ENCODE results near the gene MOV10L1. TPM values are rescaled to one million over a fixed set of nuclear protein-coding genes. Genes with fewer than 3 reads are reported as not detected.

MOV10L1 gene
- total and polyA plus RNA-seq, 9 of the 15 experiments (the other 6 are each of a cell fraction or from before 2014, with no cell fraction given) = 0.06 to 0.43 (median 0.15) TPM

DNA sequence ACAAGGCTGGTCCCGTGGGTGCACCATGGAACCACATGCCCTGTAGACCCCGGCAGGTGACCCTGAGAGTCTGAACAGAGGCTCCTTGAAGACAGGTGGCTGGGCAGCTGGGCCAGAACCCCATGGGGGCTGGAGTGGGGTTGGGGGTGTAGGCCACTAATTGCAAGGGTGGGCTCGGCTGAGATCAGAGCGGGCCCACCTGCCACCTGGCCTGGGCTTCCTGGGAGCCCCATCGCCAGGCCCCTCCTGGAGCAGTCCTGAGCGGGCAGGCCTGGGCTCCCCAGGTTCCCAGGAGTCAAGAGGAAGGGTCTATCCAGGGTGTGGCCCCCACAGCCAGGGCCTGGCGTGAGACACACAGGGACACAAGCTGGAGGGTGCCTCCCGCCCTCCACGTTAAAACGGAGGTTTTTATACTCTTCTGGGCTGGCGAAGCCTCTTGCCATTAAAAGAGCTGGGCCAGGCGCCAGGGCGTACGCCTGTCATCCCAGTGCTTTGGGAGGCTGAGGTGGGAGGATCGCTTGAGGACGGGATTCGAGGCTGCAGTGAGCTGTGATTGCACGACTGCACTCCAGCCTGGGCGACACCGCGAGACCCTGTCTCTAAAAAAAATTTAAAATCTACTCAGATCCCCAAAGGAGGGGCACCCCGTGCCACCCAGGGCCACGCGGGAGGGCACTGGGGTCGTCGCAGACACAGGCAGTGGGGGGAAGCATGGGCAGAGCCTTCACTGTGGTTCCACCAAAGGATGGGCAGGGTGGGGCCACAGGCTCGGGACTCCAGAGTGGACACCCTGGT, 91.1 kb downstream of the MOV10L1 start:
- no peak overlapping the region for H3K9ac ChIP-seq (ENCODE audit: insufficient read depth in 1 of 2, low read depth in 2 of 2, low read length in 2 of 2)
- H3K36me3 ChIP-seq (ENCODE audit: control insufficient read depth, insufficient read depth, low read length) = no peaks in the 10 kb centered on the region
- FAIRE-seq = no peak
- DNase-seq (ENCODE audit: extremely low read depth in 1 of 4, low spot score in 3 of 4) = no peak
- WGBS (ENCODE audit: insufficient coverage, low coverage, missing lambda C conversion rate) = 81% methylated on average over 13 of the region's 27 CpGs
- no peak overlapping the region for H2AFZ ChIP-seq (ENCODE audit: low read depth, low read length)
- ChIA-PET POLR2A (no interaction called here), CTCF (ENCODE audit: low intra/inter-chr PET ratio) (no interaction called here)
- H3K4me1 ChIP-seq (replicated peaks in 1 of 2; ENCODE audit: control insufficient read depth in 2 of 2, insufficient read depth in 2 of 2, low read length in 2 of 2) = peaks cover 0 to 57% of the 10 kb centered on the region in 2 experiments; a peak in 3 of 5 replicates
- ATAC-seq = no peak
- peaks cover under 1% of the 10 kb centered on the region; the same call in 1 of the 3 replicates for H3K79me2 ChIP-seq (ENCODE audit: control insufficient read depth, insufficient read depth, low read length)
- no peaks in the 10 kb centered on the region for H3K9me1 ChIP-seq (ENCODE audit: control insufficient read depth, insufficient read depth, low read length)
- no peaks in the 10 kb centered on the region for H3K27me3 ChIP-seq (ENCODE audit: control insufficient read depth in 2 of 2, insufficient read depth in 2 of 2, low read length in 2 of 2)
- BruUV-seq (replicated peaks) = no TSS peak
- H3K27ac ChIP-seq (ENCODE audit: extremely low read depth, low read depth, low read length) = no peak overlapping the region
- TF ChIP-seq MXI1 (IDR thresholded peaks at IDR 0.05; ENCODE audit: low read depth, low read length) (no peak), GATA2 (CRISPR knock-in tag; IDR thresholded peaks at IDR 0.05) (no peak), CC2D1A (IDR thresholded peaks at IDR 0.05) (no peak), ZNF263 (CRISPR knock-in tag; IDR thresholded peaks at IDR 0.05; ENCODE audit: borderline replicate concordance) (no peak), CSDE1 (IDR thresholded peaks at IDR 0.05) (no peak), KDM1A (IDR thresholded peaks at IDR 0.05) (no peak), ZBTB8A (IDR thresholded peaks at IDR 0.05; ENCODE audit: partially characterized antibody) (no peak), ZNF57 (CRISPR knock-in tag; IDR thresholded peaks at IDR 0.05) (no peak), IRF2 (CRISPR knock-in tag; IDR thresholded peaks at IDR 0.05) (no peak), HMG20B (CRISPR knock-in tag; IDR thresholded peaks at IDR 0.05) (no peak), MCM2 (IDR thresholded peaks at IDR 0.05; ENCODE audit: low read depth) (no peak), ZNF311 (CRISPR knock-in tag; IDR thresholded peaks at IDR 0.05) (no peak), MECOM (CRISPR knock-in tag; IDR thresholded peaks at IDR 0.05) (no peak)
- TF ChIP-seq, protein P1, sequence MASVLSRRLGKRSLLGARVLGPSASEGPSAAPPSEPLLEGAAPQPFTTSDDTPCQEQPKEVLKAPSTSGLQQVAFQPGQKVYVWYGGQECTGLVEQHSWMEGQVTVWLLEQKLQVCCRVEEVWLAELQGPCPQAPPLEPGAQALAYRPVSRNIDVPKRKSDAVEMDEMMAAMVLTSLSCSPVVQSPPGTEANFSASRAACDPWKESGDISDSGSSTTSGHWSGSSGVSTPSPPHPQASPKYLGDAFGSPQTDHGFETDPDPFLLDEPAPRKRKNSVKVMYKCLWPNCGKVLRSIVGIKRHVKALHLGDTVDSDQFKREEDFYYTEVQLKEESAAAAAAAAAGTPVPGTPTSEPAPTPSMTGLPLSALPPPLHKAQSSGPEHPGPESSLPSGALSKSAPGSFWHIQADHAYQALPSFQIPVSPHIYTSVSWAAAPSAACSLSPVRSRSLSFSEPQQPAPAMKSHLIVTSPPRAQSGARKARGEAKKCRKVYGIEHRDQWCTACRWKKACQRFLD (CRISPR knock-in tag; IDR thresholded peaks at IDR 0.05) = no peak
- TF ChIP-seq, protein P2, sequence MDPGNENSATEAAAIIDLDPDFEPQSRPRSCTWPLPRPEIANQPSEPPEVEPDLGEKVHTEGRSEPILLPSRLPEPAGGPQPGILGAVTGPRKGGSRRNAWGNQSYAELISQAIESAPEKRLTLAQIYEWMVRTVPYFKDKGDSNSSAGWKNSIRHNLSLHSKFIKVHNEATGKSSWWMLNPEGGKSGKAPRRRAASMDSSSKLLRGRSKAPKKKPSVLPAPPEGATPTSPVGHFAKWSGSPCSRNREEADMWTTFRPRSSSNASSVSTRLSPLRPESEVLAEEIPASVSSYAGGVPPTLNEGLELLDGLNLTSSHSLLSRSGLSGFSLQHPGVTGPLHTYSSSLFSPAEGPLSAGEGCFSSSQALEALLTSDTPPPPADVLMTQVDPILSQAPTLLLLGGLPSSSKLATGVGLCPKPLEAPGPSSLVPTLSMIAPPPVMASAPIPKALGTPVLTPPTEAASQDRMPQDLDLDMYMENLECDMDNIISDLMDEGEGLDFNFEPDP (CRISPR knock-in tag; IDR thresholded peaks at IDR 0.05) = no peak
- TF ChIP-seq, protein P3, sequence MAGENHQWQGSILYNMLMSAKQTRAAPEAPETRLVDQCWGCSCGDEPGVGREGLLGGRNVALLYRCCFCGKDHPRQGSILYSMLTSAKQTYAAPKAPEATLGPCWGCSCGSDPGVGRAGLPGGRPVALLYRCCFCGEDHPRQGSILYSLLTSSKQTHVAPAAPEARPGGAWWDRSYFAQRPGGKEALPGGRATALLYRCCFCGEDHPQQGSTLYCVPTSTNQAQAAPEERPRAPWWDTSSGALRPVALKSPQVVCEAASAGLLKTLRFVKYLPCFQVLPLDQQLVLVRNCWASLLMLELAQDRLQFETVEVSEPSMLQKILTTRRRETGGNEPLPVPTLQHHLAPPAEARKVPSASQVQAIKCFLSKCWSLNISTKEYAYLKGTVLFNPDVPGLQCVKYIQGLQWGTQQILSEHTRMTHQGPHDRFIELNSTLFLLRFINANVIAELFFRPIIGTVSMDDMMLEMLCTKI (IDR thresholded peaks at IDR 0.05; ENCODE audit: partially characterized antibody) = no peak
- TF ChIP-seq, protein P4, sequence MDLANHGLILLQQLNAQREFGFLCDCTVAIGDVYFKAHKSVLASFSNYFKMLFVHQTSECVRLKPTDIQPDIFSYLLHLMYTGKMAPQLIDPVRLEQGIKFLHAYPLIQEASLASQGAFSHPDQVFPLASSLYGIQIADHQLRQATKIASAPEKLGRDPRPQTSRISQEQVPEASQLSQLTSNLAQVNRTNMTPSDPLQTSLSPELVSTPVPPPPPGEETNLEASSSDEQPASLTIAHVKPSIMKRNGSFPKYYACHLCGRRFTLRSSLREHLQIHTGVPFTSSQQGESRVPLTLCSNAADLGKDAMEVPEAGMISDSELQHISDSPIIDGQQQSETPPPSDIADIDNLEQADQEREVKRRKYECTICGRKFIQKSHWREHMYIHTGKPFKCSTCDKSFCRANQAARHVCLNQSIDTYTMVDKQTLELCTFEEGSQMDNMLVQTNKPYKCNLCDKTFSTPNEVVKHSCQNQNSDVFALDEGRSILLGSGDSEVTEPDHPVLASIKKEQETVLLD (IDR thresholded peaks at IDR 0.05) = no peak
- no peak overlapping the region for H3K4me3 ChIP-seq
- H3K4me2 ChIP-seq (ENCODE audit: insufficient read depth, low read length) = no peak overlapping the region
- intact Hi-C loops (cut with micrococcal nuclease) = no loop called here
- H4K20me1 ChIP-seq (replicated peaks; ENCODE audit: control insufficient read depth, insufficient read depth, low read length) = no peaks in the 10 kb centered on the region
- no peaks in the 10 kb centered on the region for H3K9me3 ChIP-seq (replicated peaks; ENCODE audit: control insufficient read depth, insufficient read depth, low read depth, low read length)
- in situ Hi-C loops (cut with MboI) = no loop called here

Measured in K562 (cell line).